NCI-H446 treated with DMSO at 0.1 percent for 48 hours (cell line): Measurements from ENCODE around the gene DDX59.

Experiments
- DNase-seq: peaks from one replicate; lab custom pipeline; 2025; lab: John Stamatoyannopoulos, UW

Gene DDX59

GRCh38 chr1:200629876-200630514 is 39.7 kb downstream of the DDX59 start:
- no peak for DNase-seq

DNA sequence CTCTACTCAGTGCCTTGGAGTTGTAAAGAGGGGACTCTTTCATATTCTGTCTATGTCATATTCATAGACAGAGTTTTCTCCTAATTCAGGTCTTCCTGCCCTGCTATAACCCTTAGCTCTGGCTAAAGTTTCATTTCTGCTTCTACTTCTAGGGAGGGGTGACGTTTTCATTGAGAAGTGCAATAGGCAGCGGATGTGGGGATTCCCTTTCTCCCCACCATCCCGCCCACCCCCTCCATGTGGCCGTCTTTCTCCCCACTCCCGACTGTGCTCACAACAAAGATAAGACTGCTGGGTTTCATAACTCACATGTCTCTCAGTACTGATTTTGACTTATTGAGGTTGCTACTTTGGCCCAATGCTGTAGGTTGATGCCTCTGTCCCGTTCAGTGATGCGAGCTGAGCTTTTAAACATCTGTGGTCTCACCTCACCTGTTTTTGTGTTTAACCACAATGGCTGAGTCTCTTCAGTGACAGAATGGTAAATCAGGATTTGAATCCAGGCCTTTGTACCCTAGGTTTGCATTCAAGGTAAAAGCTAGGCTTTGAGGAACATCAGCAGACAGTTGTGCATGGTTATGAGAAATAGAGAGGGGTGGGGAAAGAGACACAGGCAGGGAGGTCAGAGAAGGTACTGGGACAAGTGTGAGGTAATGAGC is 41.4 kb downstream of the DDX59 start:
- DNase-seq: no peak

GRCh38 chr1:200627575-200628222 is 42.0 kb downstream of the DDX59 start:
- no peak for DNase-seq

DNA sequence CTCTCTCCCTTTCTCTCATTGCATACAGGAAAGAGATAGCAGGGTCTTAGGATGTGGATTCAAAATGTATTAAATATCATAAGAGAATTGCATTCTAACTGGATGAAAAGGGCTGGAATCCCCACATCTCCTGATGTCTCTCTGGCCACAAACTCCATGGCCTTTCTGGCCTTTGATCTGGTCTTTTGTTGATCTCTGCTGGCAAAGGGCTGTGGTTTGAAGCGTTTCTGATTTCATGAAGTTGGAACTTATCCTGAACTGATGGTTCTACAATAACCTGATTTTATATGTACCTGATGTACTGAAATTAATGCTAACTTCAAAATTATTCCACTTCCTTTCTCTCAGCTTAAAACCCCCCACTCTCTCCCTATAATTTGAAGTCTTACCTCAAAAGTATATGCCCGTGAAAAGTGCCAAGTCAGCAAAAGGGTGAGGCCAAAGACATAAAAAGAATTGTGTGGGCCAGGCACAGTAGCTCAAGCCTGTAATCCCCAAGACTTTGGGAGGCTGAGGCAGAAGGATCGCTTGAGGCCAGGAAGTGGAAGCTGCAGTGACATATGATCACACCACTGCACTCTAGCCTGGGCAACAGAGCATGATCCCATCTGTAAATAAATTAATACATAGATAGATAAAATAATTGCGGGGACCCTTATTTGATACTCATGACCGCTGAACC is 42.7 kb downstream of the DDX59 start:
- no peak for DNase-seq

DNA sequence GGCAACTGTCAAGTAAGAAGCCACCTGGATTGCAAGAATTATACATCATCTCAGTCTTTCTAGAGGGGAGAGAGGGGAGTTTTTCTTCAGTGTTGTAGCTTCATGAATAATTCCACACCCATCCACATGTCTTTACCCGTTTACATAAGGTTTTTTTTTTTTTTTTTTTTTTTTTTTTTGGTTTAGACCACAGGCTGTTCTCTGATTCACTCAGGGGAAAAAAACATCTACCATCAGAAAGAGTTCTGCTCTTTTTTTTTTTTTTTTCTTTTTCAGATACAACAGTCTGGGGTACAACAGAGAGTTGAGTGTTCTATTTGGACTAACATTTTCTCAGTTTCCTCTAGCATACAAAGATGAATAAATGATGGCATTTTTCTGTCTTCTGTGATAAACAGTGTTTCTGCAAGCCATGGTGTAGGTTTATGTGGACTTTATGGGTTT is 44.3 kb downstream of the DDX59 start:
- no peak for DNase-seq

DNA sequence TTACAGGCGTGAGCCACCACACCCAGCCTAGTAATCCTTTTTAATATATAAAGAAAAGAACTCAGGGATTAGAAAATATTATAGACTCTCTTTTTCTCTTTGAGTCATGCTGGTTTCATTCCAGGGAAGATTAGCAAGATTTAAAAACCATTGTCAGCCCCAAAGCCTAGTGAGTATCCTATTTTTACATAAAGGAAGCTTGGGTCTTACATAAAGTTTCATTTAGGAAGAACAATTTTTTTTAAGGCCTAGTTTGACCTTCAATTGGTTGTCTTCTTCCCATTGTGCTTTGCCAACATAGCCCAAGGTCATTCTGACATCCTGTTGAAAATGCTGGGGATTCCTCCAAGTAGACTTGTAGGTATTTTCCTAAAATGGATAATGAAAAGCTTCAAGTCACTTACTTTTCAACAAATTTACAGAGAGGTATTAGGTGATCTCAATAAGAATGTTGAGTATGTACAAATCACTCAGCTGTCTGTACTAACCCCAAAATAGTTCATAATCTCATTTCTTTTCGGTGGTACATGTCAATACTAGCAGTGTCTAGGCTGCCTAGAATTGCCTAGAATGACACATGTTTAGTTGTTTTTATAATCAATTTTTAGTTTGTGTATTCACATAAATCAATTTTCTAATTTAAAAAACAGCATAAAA is 44.9 kb downstream of the DDX59 start:
- DNase-seq: no peak

DNA sequence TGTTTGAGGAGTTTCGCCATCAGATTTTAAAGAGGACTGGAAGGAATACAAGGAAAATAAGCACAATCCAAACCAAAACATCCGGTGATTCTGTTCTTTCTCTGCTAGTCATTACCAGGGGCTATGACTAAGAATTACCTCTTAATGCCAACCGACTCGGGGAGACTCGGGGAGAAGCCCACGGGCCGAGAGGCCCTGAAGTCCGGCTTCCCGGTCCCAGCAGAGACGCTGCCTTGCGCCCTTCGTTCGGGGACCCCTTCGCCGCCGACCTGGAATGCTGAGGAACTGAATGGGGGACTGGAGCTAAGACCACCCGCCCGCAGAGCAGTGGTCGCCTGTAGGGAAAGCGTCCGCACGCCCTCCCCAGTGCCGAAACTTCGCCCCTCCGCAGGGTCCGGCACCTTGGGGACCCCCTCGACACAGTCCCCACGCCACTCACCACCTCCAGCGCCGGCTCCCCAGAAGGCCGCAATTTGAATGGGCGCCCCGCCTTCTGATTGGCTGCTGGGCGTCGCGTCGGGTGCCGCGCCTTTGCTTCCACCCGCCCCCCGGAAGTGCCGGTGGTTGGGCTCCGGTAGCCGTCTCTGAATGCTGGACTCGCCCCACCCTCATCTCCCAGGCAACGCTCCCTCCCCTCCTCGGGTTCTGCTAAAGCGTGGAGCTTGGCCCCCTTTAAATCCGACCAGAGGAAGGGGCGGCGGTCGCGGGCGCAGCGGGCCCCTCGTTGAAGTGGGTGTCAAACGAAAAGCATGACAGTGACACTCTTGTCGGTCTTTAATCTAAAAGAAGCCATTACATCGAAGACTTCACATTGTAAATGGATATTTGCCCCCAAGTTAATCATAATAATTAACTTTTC is 49.2 kb downstream of the DDX59 start, which contains the start of gene KIF14:
Gene KIF14 (minus strand): TSS at position 479 of the 859 bp plus-strand sequence. CDS start 2,028 bp downstream, outside the sequence.
- DNase-seq: peak; percentile 90

GRCh38 chr1:200619894-200620272 is 49.8 kb downstream of the DDX59 start:
- no peak for DNase-seq

GRCh38 chr1:200610846-200611245 is 58.9 kb downstream of the DDX59 start:
- DNase-seq: no peak

DNA sequence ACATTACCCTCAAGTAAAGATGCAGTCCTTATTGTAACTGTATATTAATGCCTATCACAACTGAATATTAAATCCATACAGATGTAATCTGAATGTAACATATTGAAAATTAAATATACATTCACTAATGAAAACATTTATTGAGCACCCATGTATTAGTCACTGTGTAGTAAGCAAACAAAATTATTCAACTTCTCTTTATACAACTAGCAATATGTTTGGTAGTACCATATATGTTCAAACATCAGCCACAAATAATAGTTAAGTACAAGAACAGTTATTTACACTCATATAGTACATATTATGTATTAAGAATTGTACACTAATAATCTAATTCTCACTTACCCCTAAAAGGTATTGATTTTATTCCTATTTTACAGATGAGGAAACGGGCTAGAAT is 67.1 kb downstream of the DDX59 start:
- no peak for DNase-seq
